Subcutaneous adipose tissue (tissue), 4 donors: Measurements from ENCODE around the gene PLCD3. TPM values are rescaled to one million over a fixed set of nuclear protein-coding genes. Genes with fewer than 3 reads are reported as not detected.

Experiments
- CTCF ChIP-seq: fragments of 450-650 bp; IDR thresholded peaks from one replicate; pipeline ENCODE4 v1.5.1; 2016; ENCODE audit warnings: low read depth, mild to moderate bottlenecking, control low read depth, antibody characterized with exemption, moderate library complexity
- total RNA-seq, 4 donors: library from RNA; depleted of rRNA; stranded (reverse); fragments of >200 nt; gene quantifications; one replicate each; pipeline ENCODE4 v1.1.0, GENCODE V29; 2016

Gene PLCD3
- total RNA-seq, 4 donors from 2014 or later: 5.9 to 48.0 (median 31.6) TPM

- no peak for TF ChIP-seq CTCF
These were observed 35.4 kb downstream of the PLCD3 start for GRCh38 chr17:45096926-45097325.

GRCh38 chr17:45096141-45096540, 36.2 kb downstream of the PLCD3 start:
- TF ChIP-seq CTCF: no peak

GRCh38 chr17:45093444-45094110, 38.7 kb downstream of the PLCD3 start:
- no peak for TF ChIP-seq CTCF

GRCh38 chr17:45092911-45093430, 39.3 kb downstream of the PLCD3 start:
- no peak for TF ChIP-seq CTCF

GRCh38 chr17:45091778-45092425, 40.4 kb downstream of the PLCD3 start:
- TF ChIP-seq CTCF: no peak

- no peak for TF ChIP-seq CTCF
These were observed 41.6 kb downstream of the PLCD3 start for GRCh38 chr17:45090711-45091110.

- TF ChIP-seq CTCF: no peak
These were observed 43.6 kb downstream of the PLCD3 start for GRCh38 chr17:45088741-45089140.
